Activated CD8-positive, alpha-beta T cell treated with anti-CD3 and anti-CD28 coated beads for 36 hours (primary cell): ENCODE results near the gene PARP2. TPM values are rescaled to one million over a fixed set of nuclear protein-coding genes. Genes with fewer than 3 reads are reported as not detected.

Experiments used
- ATAC-seq: fragments of 200-7000 bp; cut with Tn5 transposase; one replicate; pipeline ENCODE4 v1.10.0; 2021; ENCODE audit warnings: mild to moderate bottlenecking, moderate library complexity
- CTCF ChIA-PET: fragments of 350-600 bp; sonication (Branson Sonifier 250); formaldehyde crosslinking; loops from one replicate; lab custom pipeline; 2021; ENCODE audit warnings: antibody characterized with exemption; lab: Charles Lee
- POLR2A ChIA-PET: fragments of 350-600 bp; sonication (Branson Sonifier 250); formaldehyde crosslinking; loops from one replicate; lab custom pipeline; 2021; ENCODE audit warnings: antibody characterized with exemption; lab: Charles Lee
- DNase-seq: peaks from one replicate; pipeline ENCODE4 v3.0.0-alpha.2; 2020
- H3K27ac Mint-ChIP-seq: one replicate; pipeline ENCODE4 v1.8.0; 2021; ENCODE audit warnings: mild to moderate bottlenecking, mixed read lengths
- H3K27me3 Mint-ChIP-seq: one replicate; pipeline ENCODE4 v1.8.0; 2021; ENCODE audit warnings: mixed read lengths
- H3K36me3 Mint-ChIP-seq: one replicate; pipeline ENCODE4 v1.8.0; 2021; ENCODE audit warnings: low read depth, mixed read lengths
- H3K4me1 Mint-ChIP-seq: one replicate; pipeline ENCODE4 v1.8.0; 2021; ENCODE audit warnings: low read depth, mixed read lengths
- H3K4me3 Mint-ChIP-seq: one replicate; pipeline ENCODE4 v1.8.0; 2021; ENCODE audit warnings: mild to moderate bottlenecking, moderate library complexity, mixed read lengths
- H3K9me3 Mint-ChIP-seq: one replicate; pipeline ENCODE4 v1.8.0; 2021; ENCODE audit warnings: mixed read lengths
- CTCF ChIP-seq: fragments of 200-600 bp; IDR thresholded peaks from one replicate; pipeline ENCODE4 v1.8.0; 2022; ENCODE audit warnings: antibody characterized with exemption, mild to moderate bottlenecking
- intact Hi-C: fragments of 100-400 bp; cut with micrococcal nuclease; formaldehyde crosslinking; loops from one replicate; pipeline ENCODE4 v1.10.0; 2022
- total RNA-seq, 2 experiments: library from RNA; stranded (reverse); gene quantifications; one replicate each; pipeline ENCODE4 v1.2.3, GENCODE V29; 2021

PARP2 gene
- 10 to 100 TPM; 45.7 to 46.5 TPM for total RNA-seq

GRCh38 chr14:20343092-20343861 is at the start of gene PARP2:
PARP2 (plus strand) TSS chr14:20343635; CDS start chr14:20343642, 7 bp downstream.
- H3K36me3 Mint-ChIP-seq, result peaks cover 24% of the 10 kb centered on the region
- DNase-seq, result peak; percentile 96
- TF ChIP-seq CTCF, result no peak

GRCh38 chr14:20294636-20295035 is 48.8 kb upstream of the PARP2 start:
- ATAC-seq (no peak), DNase-seq (no peak)
- Mint-ChIP-seq H3K27ac (peak overlapping the region; percentile 23), H3K27me3 (no peaks in the 10 kb centered on the region), H3K4me1 (peaks cover 6% of the 10 kb centered on the region), H3K4me3 (no peak overlapping the region), H3K36me3 (peaks cover 25% of the 10 kb centered on the region), H3K9me3 (no peaks in the 10 kb centered on the region)
- POLR2A ChIA-PET, result interaction anchor here (0.8 kb wide), 1 partner anchor 676 kb away, joined by 3 read pairs; no protein-coding TSS in a partner anchor
- intact Hi-C loops, result no loop called here
- CTCF ChIA-PET, result no interaction called here
- no peak for TF ChIP-seq CTCF

More at GRCh38 chr14:20343092-20343861, at the start of gene PARP2:
- ChIA-PET CTCF (interaction anchor here (1.0 to 10.2 kb wide), 13 partner anchors 11 to 628 kb away, joined by 3 to 125 read pairs (median 4); partner anchors contain the start of genes APEX1, CCNB1IP1 and OSGEP), POLR2A (interaction anchor here (0.6 to 2.7 kb wide), 32 partner anchors 9 to 340 kb away, joined by 3 to 40 read pairs (median 5); partner anchors contain the start of genes APEX1, CCNB1IP1, OSGEP and PIP4P1)
- H3K27me3 Mint-ChIP-seq, result no peaks in the 10 kb centered on the region
- H3K4me3 Mint-ChIP-seq, result peak within 1 kb of the TSS; percentile 89
- peak within 1 kb of the TSS; percentile 96 for H3K27ac Mint-ChIP-seq
- peak; percentile 91 for ATAC-seq
- H3K4me1 Mint-ChIP-seq, result peaks cover 11% of the 10 kb centered on the region
- intact Hi-C loops, result loop anchor here (1.0 to 5.0 kb wide), 3 partner anchors 119 to 339 kb away; partner anchors contain the start of genes PIP4P1 and RNASE4
- no peaks in the 10 kb centered on the region for H3K9me3 Mint-ChIP-seq

GRCh38 chr14:20295067-20295466 is 48.4 kb upstream of the PARP2 start:
- H3K9me3 Mint-ChIP-seq, result no peaks in the 10 kb centered on the region
- ChIA-PET CTCF (interaction anchor here (1.4 kb wide), 1 partner anchor 11 kb away, joined by 3 read pairs; the partner anchor contains the start of gene TTC5), POLR2A (interaction anchor here (0.8 kb wide), 1 partner anchor 676 kb away, joined by 3 read pairs; no protein-coding TSS in a partner anchor)
- H3K4me1 Mint-ChIP-seq, result peaks cover 6% of the 10 kb centered on the region
- H3K27me3 Mint-ChIP-seq, result no peaks in the 10 kb centered on the region
- H3K27ac Mint-ChIP-seq, result no peak overlapping the region
- DNase-seq (peak; percentile 26), ATAC-seq (peak; percentile 27)
- intact Hi-C loops, result no loop called here
- H3K4me3 Mint-ChIP-seq, result no peak overlapping the region
- peaks cover 23% of the 10 kb centered on the region for H3K36me3 Mint-ChIP-seq
- no peak for TF ChIP-seq CTCF

- ChIA-PET POLR2A (no interaction called here), CTCF (no interaction called here)
- peaks cover 23% of the 10 kb centered on the region for H3K4me1 Mint-ChIP-seq
- H3K27me3 Mint-ChIP-seq, result no peaks in the 10 kb centered on the region
- no peak overlapping the region for H3K4me3 Mint-ChIP-seq
- ATAC-seq (no peak), DNase-seq (no peak)
- no peaks in the 10 kb centered on the region for H3K9me3 Mint-ChIP-seq
- intact Hi-C loops, result no loop called here
- H3K27ac Mint-ChIP-seq, result no peak overlapping the region
- peaks cover 15% of the 10 kb centered on the region for H3K36me3 Mint-ChIP-seq
- no peak for TF ChIP-seq CTCF
Measured at GRCh38 chr14:20302042-20302755, 41.2 kb upstream of the PARP2 start.
